Eye (tissue), 1 donor: Measurements from ENCODE around the gene PBX1.

Source experiments
- DNase-seq: peaks from one replicate; pipeline ENCODE4 v3.0.0-alpha.2; 2015

Gene PBX1

GRCh38 chr1:164786980-164787833 is 228.2 kb downstream of the PBX1 start:
- peak; percentile 94 for DNase-seq

DNA sequence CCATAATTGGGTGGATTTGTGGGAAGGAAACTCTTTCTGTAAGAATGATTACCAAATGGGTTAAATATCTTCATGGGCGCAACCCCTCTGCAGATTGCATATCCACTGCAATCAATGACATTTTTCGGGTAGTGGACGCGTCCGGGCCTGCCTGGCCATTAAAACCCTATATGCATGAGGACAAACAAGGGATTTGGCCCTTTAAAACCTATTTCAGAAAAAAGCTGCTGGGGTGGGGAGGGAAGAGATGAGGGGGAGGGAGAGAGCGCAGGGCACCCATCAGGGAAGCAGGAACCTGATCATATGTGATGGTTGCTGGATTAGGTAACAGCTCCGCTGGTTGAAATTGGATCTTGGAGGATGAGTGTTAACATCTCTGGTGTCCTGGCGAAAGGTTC is 228.8 kb downstream of the PBX1 start:
- DNase-seq, result no peak

- DNase-seq, result no peak
Observed at GRCh38 chr1:164790081-164790480, 231.1 kb downstream of the PBX1 start.

DNA sequence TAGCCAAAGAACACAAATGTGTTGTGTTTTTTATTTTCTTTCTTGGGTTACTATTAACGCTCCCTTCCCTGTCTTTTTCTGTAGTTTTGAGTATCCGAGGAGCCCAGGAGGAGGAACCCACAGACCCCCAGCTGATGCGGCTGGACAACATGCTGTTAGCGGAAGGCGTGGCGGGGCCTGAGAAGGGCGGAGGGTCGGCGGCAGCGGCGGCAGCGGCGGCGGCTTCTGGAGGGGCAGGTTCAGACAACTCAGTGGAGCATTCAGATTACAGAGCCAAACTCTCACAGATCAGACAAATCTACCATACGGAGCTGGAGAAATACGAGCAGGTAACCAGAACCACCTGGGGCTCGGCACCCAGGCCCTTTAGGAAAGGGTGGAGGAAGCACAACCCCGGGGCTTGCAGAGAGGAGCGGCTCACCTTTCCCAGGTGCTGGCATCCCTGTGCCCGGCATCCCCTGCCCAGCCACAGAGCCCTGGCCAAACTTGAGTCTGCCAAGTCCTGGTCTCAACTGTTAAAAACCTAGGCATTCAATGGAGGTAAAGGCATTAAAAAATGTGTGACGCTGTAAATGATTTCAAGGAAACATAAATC is 233.5 kb downstream of the PBX1 start:
- DNase-seq, result no peak

DNA sequence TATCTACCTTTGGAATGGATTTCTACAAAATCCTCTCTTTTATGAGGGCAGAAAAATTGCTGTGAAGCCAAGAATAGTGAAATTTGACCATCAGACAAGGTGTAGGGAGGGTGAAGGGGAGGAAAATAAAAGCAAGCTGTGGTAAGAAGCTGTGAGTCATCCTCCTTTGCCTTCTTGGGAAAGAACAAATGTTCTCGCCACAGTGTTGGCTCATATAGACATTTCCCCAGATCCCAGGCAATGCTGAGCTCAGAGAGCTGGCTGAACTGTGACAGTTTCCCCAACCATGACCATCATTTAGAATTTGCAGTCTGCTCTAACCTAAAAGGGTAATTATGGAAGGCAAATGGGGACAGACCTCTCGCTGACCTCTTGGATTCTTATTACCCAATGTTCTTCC is 235.4 kb downstream of the PBX1 start:
- DNase-seq, result no peak

DNA sequence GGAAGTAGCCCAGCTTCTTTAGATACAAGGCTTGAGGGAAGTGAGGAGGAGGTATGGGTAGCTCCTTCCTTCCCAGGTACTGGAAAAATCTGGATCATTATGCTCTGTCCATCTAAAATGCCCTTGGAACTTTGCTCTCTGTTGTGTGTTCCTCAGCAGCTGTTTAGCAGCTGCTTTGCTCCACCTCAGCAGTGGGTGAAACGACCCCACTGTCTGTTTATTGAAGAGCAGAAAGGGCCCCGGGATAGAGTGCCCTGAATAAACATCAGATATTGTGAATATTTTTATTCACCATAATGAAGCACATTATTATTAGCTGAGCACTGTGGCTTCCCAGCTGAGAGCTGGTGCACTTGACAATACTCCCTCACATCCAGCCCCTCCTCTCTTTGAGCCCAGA is 237.9 kb downstream of the PBX1 start:
- no peak for DNase-seq

- no peak for DNase-seq
Observed at GRCh38 chr1:164801246-164801731, 242.3 kb downstream of the PBX1 start.

DNA sequence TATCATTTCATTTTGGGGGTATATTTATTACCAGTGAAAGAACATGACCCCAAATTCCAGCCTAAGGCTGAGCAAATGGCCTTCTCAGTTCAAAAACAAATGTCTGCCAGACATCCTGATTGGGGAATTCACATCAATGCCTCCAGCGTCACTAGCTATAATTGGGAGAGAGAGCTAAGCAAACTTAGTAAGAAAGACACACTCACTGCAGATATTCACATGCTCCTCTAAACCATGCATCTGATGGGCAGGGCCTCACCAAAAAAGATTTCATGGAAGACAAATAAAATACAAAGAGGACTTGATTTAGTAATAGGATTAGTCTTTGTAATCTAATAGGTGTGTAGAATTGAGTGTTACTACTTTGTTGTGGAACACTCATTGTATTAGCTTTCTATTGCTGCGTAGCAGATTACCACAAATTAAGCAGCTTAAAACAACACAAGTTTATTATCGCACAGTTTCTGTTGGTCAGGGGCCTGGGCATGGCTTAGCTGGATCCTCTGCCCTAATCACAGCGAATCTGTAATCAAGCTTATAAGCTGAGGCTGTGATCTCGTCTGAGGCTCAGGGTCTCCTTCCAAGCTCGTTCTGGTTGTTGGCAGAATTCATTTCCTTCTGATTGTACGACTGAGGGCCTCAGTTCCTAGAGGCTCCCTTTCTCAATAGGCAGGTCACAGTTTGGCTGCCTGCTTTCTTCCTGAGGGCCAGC is 243.0 kb downstream of the PBX1 start:
- DNase-seq, result no peak

- no peak for DNase-seq
Observed at GRCh38 chr1:164802529-164803282, 243.7 kb downstream of the PBX1 start.

DNA sequence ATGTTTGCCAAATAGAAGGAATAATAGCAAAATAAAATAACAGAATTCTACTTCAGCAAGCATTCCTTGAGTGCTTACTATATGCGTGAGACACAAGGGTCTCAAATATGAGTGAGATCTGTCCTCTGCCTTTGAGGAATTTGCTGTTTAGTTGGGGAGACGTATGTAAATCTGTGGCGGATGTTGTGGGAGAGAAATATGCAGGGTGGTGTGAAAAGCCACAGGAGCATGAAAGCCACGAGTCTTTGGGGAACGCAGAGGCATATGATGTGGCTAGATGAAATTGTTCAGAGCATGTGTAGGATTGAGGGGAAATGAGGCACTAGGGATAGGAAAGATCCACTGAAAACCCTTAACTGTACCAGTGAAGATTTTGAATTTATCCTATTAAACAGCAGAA is 244.4 kb downstream of the PBX1 start:
- no peak for DNase-seq

DNA sequence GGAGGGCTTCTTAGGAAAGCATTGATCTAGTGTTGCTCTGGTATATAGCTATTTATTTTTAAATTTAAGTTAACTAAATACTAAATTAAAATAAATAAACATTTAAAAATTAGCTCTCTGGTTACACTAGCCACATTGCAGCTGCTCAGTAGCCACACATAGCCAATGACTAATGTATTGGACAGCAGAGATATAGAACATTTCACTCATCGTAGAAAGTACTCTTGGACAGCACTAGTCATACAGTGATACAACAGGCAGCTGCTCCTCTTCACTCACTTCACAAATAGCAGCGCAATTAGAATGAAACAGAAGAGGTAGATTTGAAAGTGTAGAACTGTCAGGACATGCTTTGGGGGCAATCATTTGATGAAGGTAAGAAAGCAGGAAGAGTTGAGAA is 245.4 kb downstream of the PBX1 start:
- DNase-seq, result no peak

GRCh38 chr1:164805399-164805798 is 246.4 kb downstream of the PBX1 start:
- no peak for DNase-seq

GRCh38 chr1:164806531-164806930 is 247.5 kb downstream of the PBX1 start:
- DNase-seq, result no peak

DNA sequence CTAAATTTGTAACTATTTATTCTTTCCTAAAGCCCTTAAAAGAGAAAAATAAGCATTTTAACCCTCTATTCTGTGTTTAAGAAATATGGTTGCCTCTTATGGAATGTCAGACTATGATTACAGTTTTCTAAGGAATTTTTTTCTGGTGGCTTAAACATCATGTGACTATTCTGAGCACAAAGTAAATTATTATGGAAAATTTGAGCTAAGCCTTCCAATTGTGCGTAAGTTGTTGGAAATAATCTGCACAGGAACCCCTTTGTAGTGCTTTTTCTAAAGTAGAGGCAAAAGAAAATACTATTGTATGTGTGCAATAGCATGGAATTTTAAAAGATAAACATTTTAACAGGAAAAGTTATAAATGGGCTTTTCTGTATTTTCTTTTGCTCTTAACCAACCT is 254.8 kb downstream of the PBX1 start:
- no peak for DNase-seq

GRCh38 chr1:164821648-164822047 is 262.7 kb downstream of the PBX1 start:
- DNase-seq, result no peak

DNA sequence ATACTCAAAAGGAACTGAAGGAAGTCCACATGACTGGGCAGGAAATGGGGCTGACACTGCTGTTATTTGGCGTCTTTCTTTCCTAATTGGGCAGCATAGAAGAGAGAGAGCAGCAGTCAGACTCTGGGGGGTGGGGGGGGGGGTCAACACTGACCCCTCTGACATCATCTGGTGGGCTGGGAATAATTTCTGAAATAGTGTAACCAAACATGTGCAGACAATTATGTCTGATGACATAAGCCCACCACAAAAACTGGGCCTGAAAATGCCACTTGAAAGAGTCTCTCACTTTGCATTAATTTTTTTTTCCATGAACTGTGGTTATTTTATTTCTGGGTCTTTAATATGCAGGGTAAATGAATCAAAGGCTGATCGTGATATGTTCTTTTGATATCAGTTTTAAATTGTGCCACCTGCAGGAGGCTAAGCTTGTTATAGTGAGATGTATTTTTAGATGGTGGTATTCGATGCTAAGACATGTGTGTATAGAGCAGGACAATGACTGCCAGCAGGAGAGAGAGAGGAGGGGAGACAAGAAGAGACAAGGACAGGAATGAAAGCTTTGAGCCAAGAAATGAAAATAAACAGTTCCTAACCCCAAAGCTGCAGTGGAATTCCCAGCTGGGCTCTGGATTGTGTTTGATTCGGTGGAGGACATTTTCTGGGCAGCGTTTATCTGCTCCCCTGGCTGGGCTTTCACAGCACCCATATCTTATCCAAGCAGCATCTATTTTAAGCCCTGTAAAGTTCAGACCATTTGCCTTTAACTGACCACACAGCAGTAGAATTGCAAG is 264.7 kb downstream of the PBX1 start:
- DNase-seq, result peak; percentile 45

- no peak for DNase-seq
Observed at GRCh38 chr1:164824542-164824941, 265.6 kb downstream of the PBX1 start.

DNA sequence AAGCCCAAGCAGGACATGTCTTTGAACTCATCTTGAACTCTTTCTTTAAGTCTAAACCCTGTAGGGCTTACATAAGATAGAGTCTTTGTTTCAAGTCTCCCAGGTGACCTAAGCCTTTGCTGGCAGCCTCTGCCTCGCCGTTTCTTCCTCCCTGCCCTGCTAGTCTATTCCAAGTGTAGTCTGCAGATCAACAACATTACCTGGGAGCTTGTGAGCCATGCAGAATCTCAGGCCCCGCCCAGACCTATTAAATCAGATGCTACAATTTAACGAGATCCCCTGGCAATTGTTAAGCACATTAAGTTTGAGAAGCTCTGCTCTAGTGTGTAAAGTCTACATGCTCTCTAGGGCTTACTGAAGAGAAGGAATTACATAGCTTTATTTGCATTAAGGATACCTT is 271.6 kb downstream of the PBX1 start:
- no peak for DNase-seq

DNA sequence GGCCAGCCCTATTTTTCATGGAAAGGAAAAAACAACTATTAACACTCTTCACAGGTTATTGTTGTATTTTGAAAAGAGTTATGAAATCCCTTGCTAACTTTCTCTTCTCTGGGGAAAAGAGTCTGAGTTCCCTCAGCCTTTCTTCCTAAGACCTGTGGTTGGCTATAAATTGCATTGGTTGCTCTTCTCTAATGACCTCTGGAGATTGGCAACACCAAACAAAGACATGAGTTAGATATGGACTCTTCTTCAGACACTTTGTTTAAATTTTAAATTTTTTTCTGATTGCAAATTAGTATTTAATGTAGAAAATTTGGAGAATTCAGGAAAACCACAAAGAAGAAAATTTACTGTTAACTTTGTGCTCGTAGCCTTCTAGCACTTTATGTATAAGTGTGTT is 275.7 kb downstream of the PBX1 start:
- DNase-seq, result no peak

GRCh38 chr1:164836614-164837018 is 277.6 kb downstream of the PBX1 start:
- peak; percentile 64 for DNase-seq

GRCh38 chr1:164838786-164839185 is 279.8 kb downstream of the PBX1 start:
- no peak for DNase-seq

DNA sequence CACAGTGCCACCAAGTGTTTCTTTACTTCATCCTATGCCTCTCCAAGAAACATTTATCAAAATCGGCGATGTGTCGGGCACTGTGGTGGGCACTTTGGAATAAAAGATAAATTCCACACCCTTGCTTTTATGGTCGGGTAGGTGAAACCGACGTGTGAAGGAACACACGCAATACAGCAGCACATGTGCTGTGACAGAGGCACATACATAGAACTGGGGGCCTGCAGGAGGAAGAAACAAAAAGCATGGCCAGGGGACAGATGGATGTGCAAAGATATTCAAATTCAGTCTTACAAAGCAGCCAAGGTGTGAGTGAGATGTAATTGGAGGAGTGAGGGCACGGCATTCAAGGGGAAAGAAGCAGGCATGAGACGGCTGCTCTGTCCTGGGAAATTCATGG is 282.0 kb downstream of the PBX1 start:
- no peak for DNase-seq
